Fibroblast of lung (primary cell): ENCODE results near the gene ZNF385B. TPM values are rescaled to one million over a fixed set of nuclear protein-coding genes. Genes with fewer than 3 reads are reported as not detected.

ENCODE experiments used
- DNase-seq, 2 donors: peaks; one replicate each; pipeline versions ENCODE4 v3.0.0 to v3.0.0-alpha.2; 2010; ENCODE audit warnings: low read depth in 2 of 2
- H2AFZ ChIP-seq: 2 replicates; pipeline ENCODE4 v1.5.1; 2012; ENCODE audit warnings: low read length, control low read depth, inconsistent platforms
- H3K27ac ChIP-seq: 2 replicates; pipeline ENCODE4 v1.5.1; 2011; ENCODE audit warnings: low read length, control low read depth; ENCODE audit not compliant: insufficient read depth
- H3K27me3 ChIP-seq: 2 replicates; pipeline ENCODE4 v1.5.1; 2011; ENCODE audit warnings: mild to moderate bottlenecking, low read length; ENCODE audit not compliant: control insufficient read depth, insufficient read depth
- H3K36me3 ChIP-seq: 2 replicates; pipeline ENCODE4 v1.5.1; 2011; ENCODE audit warnings: low read length; ENCODE audit not compliant: control insufficient read depth, insufficient read depth
- H3K4me1 ChIP-seq: 2 replicates; pipeline ENCODE4 v1.5.1; 2011; ENCODE audit warnings: low read length; ENCODE audit not compliant: control insufficient read depth, insufficient read depth; ENCODE audit errors: extremely low read depth
- H3K4me2 ChIP-seq: 2 replicates; pipeline ENCODE4 v1.5.1; 2011; ENCODE audit warnings: low read length, control low read depth; ENCODE audit not compliant: insufficient read depth; ENCODE audit errors: extremely low read depth
- H3K4me3 ChIP-seq, 4 experiments: fragments of 200-600 bp in 1 of 4; sonication (generic) in 1 of 4; replicated peaks in 1 of 4; 2 replicates each; pipeline ENCODE4 v1.5.1; 2011 to 2016; ENCODE audit warnings: low read length in 4 of 4, low read depth in 3 of 4, mild to moderate bottlenecking in 3 of 4, control low read depth in 2 of 4, inconsistent platforms in 1 of 4, mixed read lengths in 1 of 4; ENCODE audit not compliant: insufficient read depth in 1 of 4; ENCODE audit errors: control extremely low read depth in 1 of 4
- H3K79me2 ChIP-seq: 2 replicates; pipeline ENCODE4 v1.5.1; 2012; ENCODE audit warnings: mild to moderate bottlenecking, low read length, inconsistent platforms; ENCODE audit not compliant: control insufficient read depth, insufficient read depth
- H3K9ac ChIP-seq: 2 replicates; pipeline ENCODE4 v1.5.1; 2011; ENCODE audit warnings: mild to moderate bottlenecking, low read length, control low read depth; ENCODE audit not compliant: insufficient read depth
- H3K9me3 ChIP-seq: 2 replicates; pipeline ENCODE4 v1.5.1; 2012; ENCODE audit warnings: low read depth, low read length; ENCODE audit not compliant: control insufficient read depth, insufficient read depth
- H4K20me1 ChIP-seq: 2 replicates; pipeline ENCODE4 v1.5.1; 2011; ENCODE audit warnings: low read length; ENCODE audit not compliant: control insufficient read depth, insufficient read depth; ENCODE audit errors: extremely low read depth
- EZH2 ChIP-seq: IDR thresholded peaks from 2 replicates; pipeline ENCODE4 v1.5.1; 2012; ENCODE audit warnings: low read length, control low read depth, mild to moderate bottlenecking; ENCODE audit errors: missing control alignments
- polyA plus RNA-seq, 2 donors: library from polyadenylated mRNA; depleted of rRNA in 1 of 2; stranded (reverse) in 1 of 2; unstranded in 1 of 2; fragments of >200 nt; gene quantifications; 2 replicates each; pipeline ENCODE4 v1.2.1, GENCODE V29; 2011 to 2012; ENCODE audit warnings: missing spikeins in 1 of 2
- total RNA-seq: library from RNA; depleted of rRNA; stranded (reverse); fragments of >200 nt; gene quantifications from 2 replicates; pipeline ENCODE4 v1.2.1, GENCODE V29; 2014
- TF ChIP-seq, protein P1 (sequence below), 2 donors: IDR thresholded peaks in 1 of 2; conservative IDR thresholded peaks in 1 of 2; 1 replicate in 1 of 2; 2 replicates in 1 of 2; pipeline ENCODE4 v1.5.1; 2011 to 2012; ENCODE audit warnings: low read length in 2 of 2, control low read depth in 1 of 2, inconsistent platforms in 1 of 2, low read depth in 1 of 2, mild to moderate bottlenecking in 1 of 2

The ZNF385B gene
- total and polyA plus RNA-seq, 2 donors (not counting 1 experiment from before 2014, with no cell fraction given): 0.06 TPM; not detected in 1

DNA sequence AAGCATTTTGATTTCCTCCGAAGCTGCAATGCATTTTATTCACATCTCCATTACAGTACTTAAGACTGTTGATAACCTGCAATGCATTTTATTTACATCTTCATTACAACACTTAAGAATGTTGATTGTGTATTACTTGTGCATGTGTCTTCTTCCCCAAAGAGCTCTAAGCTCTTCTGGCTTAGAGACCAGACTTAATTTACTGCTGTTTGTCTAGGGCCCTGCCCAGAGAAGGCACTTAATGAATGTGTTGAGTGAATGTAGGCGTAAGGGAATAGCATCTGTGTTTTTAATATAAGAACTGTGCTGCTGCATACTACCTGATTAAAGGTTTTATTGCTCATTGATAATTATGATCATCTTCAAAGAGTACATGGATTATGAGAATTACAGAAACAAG, 295.6 kb downstream of the ZNF385B start:
- DNase-seq: no peak
- H3K9ac ChIP-seq: no peak overlapping the region

DNA sequence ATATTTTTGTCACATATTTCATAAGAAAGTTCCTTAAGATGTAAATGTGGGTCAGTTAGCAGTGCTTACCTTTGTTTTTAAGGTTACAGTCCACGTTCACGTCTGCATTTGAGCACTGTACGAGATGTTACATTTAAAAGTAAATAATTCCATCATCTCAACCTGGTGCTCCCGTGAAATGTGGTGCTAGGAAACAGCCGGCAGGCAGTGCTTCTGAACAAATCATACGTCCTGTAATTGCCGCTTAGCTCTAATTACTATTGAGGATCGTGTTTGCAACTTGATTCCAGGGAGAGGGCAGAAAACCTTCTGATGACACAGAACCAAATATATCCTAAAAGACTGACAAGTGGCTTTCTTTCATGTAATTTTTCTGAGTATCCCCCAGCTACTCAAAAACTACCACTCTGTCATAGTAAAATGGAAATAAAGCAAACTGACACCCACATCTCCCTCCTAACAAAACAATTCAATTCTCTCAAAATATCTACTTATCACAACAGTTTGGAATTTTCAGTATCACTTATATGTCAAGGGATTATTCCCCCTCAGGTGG, 299.0 kb downstream of the ZNF385B start:
- H2AFZ ChIP-seq: no peak overlapping the region
- no peak overlapping the region for H3K4me3 ChIP-seq

More for the DNA sequence above, 295.6 kb downstream of the ZNF385B start:
- no peaks in the 10 kb centered on the region for H3K36me3 ChIP-seq
- no peaks in the 10 kb centered on the region for H3K4me1 ChIP-seq
- H3K9me3 ChIP-seq: no peaks in the 10 kb centered on the region
- no peak overlapping the region for H3K4me2 ChIP-seq
- no peak overlapping the region for H3K4me3 ChIP-seq
- H3K79me2 ChIP-seq: no peaks in the 10 kb centered on the region
- no peak overlapping the region for H2AFZ ChIP-seq
- no peaks in the 10 kb centered on the region for H3K27me3 ChIP-seq
- no peak overlapping the region for H3K27ac ChIP-seq
- TF ChIP-seq EZH2: no peak
- TF ChIP-seq, protein P1, sequence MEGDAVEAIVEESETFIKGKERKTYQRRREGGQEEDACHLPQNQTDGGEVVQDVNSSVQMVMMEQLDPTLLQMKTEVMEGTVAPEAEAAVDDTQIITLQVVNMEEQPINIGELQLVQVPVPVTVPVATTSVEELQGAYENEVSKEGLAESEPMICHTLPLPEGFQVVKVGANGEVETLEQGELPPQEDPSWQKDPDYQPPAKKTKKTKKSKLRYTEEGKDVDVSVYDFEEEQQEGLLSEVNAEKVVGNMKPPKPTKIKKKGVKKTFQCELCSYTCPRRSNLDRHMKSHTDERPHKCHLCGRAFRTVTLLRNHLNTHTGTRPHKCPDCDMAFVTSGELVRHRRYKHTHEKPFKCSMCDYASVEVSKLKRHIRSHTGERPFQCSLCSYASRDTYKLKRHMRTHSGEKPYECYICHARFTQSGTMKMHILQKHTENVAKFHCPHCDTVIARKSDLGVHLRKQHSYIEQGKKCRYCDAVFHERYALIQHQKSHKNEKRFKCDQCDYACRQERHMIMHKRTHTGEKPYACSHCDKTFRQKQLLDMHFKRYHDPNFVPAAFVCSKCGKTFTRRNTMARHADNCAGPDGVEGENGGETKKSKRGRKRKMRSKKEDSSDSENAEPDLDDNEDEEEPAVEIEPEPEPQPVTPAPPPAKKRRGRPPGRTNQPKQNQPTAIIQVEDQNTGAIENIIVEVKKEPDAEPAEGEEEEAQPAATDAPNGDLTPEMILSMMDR (conservative IDR thresholded peaks at IDR 0.05 in 1 of 2, IDR thresholded peaks at IDR 0.05 in 1 of 2; ENCODE audit: low read depth in 1 of 2, low read length in 2 of 2): no peak
- no peaks in the 10 kb centered on the region for H4K20me1 ChIP-seq

DNA sequence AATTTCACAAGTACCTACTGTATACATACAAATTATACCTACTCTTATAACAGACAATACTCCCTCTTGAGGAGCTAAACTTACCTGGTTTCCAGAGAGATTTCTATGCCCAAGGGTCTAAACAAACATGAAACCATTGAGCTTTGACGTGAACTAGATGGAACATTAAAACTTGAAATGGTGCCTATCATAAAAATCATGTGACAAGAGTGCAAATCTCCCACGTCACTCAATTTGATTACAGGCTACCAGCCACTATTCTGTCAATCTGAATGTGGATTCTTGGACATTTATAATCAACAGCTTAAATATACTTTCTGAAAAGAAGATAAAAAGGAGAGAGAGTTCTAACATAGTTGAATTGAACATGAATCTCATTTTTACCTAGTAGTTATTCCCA, 299.7 kb downstream of the ZNF385B start:
- H3K9me3 ChIP-seq: no peaks in the 10 kb centered on the region
- no peak overlapping the region for H3K27ac ChIP-seq
- DNase-seq: no peak
- no peaks in the 10 kb centered on the region for H4K20me1 ChIP-seq
- H3K79me2 ChIP-seq: no peaks in the 10 kb centered on the region
- no peaks in the 10 kb centered on the region for H3K36me3 ChIP-seq
- H3K27me3 ChIP-seq: no peaks in the 10 kb centered on the region
- no peak overlapping the region for H2AFZ ChIP-seq
- H3K4me2 ChIP-seq: no peak overlapping the region
- no peak overlapping the region for H3K4me3 ChIP-seq
- no peak overlapping the region for H3K9ac ChIP-seq
- TF ChIP-seq, protein P1 (conservative IDR thresholded peaks at IDR 0.05 in 1 of 2, IDR thresholded peaks at IDR 0.05 in 1 of 2; ENCODE audit: low read depth in 1 of 2, low read length in 2 of 2): no peak
- no peak for TF ChIP-seq EZH2
- no peaks in the 10 kb centered on the region for H3K4me1 ChIP-seq

More for the DNA sequence above, 299.0 kb downstream of the ZNF385B start:
- Histone ChIP-seq H3K4me2 (no peak overlapping the region), H3K4me1 (no peaks in the 10 kb centered on the region), H3K27ac (no peak overlapping the region), H4K20me1 (no peaks in the 10 kb centered on the region), H3K27me3 (no peaks in the 10 kb centered on the region), H3K9ac (no peak overlapping the region), H3K36me3 (no peaks in the 10 kb centered on the region), H3K9me3 (no peaks in the 10 kb centered on the region), H3K79me2 (no peaks in the 10 kb centered on the region)
- DNase-seq: no peak
- TF ChIP-seq EZH2: no peak
- TF ChIP-seq, protein P1 (conservative IDR thresholded peaks at IDR 0.05 in 1 of 2, IDR thresholded peaks at IDR 0.05 in 1 of 2; ENCODE audit: low read depth in 1 of 2, low read length in 2 of 2): no peak
